ENCODE data around the gene IFRD2.

DNA sequence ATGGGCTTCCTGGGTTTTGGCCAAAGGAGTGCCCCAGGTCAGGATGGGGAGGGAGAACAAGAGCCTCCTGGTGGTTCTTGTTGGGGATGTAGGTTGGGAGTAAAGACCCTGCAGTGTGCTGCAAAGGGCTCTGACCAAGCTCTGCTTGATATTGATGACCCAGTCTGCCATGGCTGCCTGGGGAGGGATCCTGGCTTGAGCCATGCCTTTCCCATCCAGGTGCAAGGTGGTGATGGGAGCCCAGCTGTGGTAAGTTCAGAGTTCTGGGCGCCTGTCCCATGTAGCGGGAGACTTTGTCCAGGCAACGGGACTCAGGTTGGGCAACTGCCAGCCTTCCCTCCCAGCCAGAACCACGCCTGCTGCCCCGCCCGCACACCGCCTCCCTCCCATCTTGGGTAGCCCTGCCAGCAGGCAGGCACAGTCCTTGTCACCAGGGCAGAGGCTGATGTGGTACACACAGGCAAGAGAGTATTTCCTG is 53.6 kb downstream of the IFRD2 start:
- TF ChIP-seq CTCF (conservative IDR thresholded peaks at IDR 0.05) (no peak), ZFX (IDR thresholded peaks at IDR 0.05) (no peak)
